OCI-LY7 (cell line): Measurements from ENCODE around the gene PPP2R2B. TPM values are rescaled to one million over a fixed set of nuclear protein-coding genes. Genes with fewer than 3 reads are reported as not detected.

ENCODE experiments used
- BruUV-seq: library from RNA; stranded (reverse); fragments of 400-500 nt; replicated peaks from 2 replicates; lab custom pipeline; 2021; lab: Mats Ljungman, UMichigan
- CTCF ChIA-PET: fragments of 300-600 bp; sonication (Branson Sonifier 250); formaldehyde crosslinking; loops from one replicate; lab custom pipeline; 2022; ENCODE audit warnings: antibody characterized with exemption; ENCODE audit not compliant: unreplicated experiment; lab: Charles Lee
- POLR2A ChIA-PET: fragments of 300-600 bp; sonication (Branson Sonifier 250); formaldehyde crosslinking; loops from one replicate; lab custom pipeline; 2022; ENCODE audit warnings: antibody characterized with exemption; lab: Charles Lee
- DNase-seq: peaks from one replicate; pipeline ENCODE4 v3.0.0-alpha.2; 2015; ENCODE audit warnings: low spot score
- H2AFZ ChIP-seq: fragments of 200-600 bp; sonication (generic), shearing (Covaris generic); 2 replicates; pipeline ENCODE4 v1.6.1; 2014; ENCODE audit warnings: mild to moderate bottlenecking, antibody characterized with exemption, low read length, moderate library complexity
- H3K27ac ChIP-seq: fragments of 200-600 bp; sonication (generic); 2 replicates; pipeline ENCODE4 v1.5.1; 2014; ENCODE audit warnings: mixed run types, low read depth, mild to moderate bottlenecking, moderate library complexity, low read length, inconsistent platforms; ENCODE audit not compliant: poor library complexity, severe bottlenecking
- H3K36me3 ChIP-seq: fragments of 200-600 bp; sonication (generic); 2 replicates; pipeline ENCODE4 v1.6.1; 2014; ENCODE audit warnings: mild to moderate bottlenecking, antibody characterized with exemption, low read length, moderate library complexity, mixed read lengths; ENCODE audit not compliant: insufficient read depth
- H3K4me1 ChIP-seq: fragments of 200-600 bp; sonication (generic); 2 replicates; pipeline ENCODE4 v1.5.1; 2014; ENCODE audit warnings: mild to moderate bottlenecking, low read length; ENCODE audit not compliant: insufficient read depth, poor library complexity, severe bottlenecking
- H3K4me2 ChIP-seq: fragments of 200-600 bp; sonication (generic); 2 replicates; pipeline ENCODE4 v1.6.1; 2014; ENCODE audit warnings: mild to moderate bottlenecking, low read length
- H3K4me3 ChIP-seq: fragments of 200-600 bp; sonication (generic); 2 replicates; pipeline ENCODE4 v1.5.1; 2014; ENCODE audit warnings: mild to moderate bottlenecking, low read depth, low read length; ENCODE audit not compliant: poor library complexity, severe bottlenecking
- H3K79me2 ChIP-seq: fragments of 200-600 bp; sonication (generic); 2 replicates; pipeline ENCODE4 v1.6.1; 2016; ENCODE audit warnings: low read depth, mild to moderate bottlenecking, low read length, moderate library complexity, mixed read lengths; ENCODE audit not compliant: insufficient read depth
- H3K9me2 ChIP-seq: fragments of 200-600 bp; sonication (generic); 2 replicates; pipeline ENCODE4 v1.6.1; 2016; ENCODE audit warnings: mild to moderate bottlenecking, low read length, mixed read lengths; ENCODE audit not compliant: insufficient read depth
- H3K9me3 ChIP-seq: fragments of 200-600 bp; sonication (generic); 2 replicates; pipeline ENCODE4 v1.6.1; 2014; ENCODE audit warnings: mild to moderate bottlenecking, mixed run types, low read length, mixed read lengths
- H4K20me1 ChIP-seq: fragments of 200-600 bp; sonication (generic); 2 replicates; pipeline ENCODE4 v1.6.1; 2014; ENCODE audit warnings: mild to moderate bottlenecking, antibody characterized with exemption, low read length, moderate library complexity, mixed read lengths; ENCODE audit not compliant: insufficient read depth
- EZH2phosphoT487 ChIP-seq: fragments of 200-600 bp; sonication (generic); IDR thresholded peaks from 2 replicates; pipeline ENCODE4 v1.6.1; 2018; ENCODE audit warnings: low read depth, borderline replicate concordance, mild to moderate bottlenecking, mixed run types, antibody characterized with exemption, low read length, moderate library complexity, mixed read lengths
- intact Hi-C: fragments of 100-400 bp; cut with micrococcal nuclease; formaldehyde crosslinking; loops from one replicate; pipeline ENCODE4 v1.10.0; 2022; ENCODE audit not compliant: unreplicated experiment
- total RNA-seq, 2 experiments: library from RNA; depleted of rRNA in 1 of 2; stranded (reverse); fragments of >200 nt in 1 of 2; shearing (Covaris generic) in 1 of 2; gene quantifications; 2 replicates each; pipeline ENCODE4 v1.2.3, GENCODE V29; 2014 to 2022
- TF ChIP-seq, protein P1 (sequence below): fragments of 200-600 bp; sonication (generic); conservative IDR thresholded peaks from 2 replicates; pipeline ENCODE4 v1.5.1; 2014; ENCODE audit warnings: mild to moderate bottlenecking, antibody characterized with exemption, low read length, moderate library complexity, mixed read lengths

The PPP2R2B gene
- total RNA-seq, 2 experiments from 2014 or later: not detected

DNA sequence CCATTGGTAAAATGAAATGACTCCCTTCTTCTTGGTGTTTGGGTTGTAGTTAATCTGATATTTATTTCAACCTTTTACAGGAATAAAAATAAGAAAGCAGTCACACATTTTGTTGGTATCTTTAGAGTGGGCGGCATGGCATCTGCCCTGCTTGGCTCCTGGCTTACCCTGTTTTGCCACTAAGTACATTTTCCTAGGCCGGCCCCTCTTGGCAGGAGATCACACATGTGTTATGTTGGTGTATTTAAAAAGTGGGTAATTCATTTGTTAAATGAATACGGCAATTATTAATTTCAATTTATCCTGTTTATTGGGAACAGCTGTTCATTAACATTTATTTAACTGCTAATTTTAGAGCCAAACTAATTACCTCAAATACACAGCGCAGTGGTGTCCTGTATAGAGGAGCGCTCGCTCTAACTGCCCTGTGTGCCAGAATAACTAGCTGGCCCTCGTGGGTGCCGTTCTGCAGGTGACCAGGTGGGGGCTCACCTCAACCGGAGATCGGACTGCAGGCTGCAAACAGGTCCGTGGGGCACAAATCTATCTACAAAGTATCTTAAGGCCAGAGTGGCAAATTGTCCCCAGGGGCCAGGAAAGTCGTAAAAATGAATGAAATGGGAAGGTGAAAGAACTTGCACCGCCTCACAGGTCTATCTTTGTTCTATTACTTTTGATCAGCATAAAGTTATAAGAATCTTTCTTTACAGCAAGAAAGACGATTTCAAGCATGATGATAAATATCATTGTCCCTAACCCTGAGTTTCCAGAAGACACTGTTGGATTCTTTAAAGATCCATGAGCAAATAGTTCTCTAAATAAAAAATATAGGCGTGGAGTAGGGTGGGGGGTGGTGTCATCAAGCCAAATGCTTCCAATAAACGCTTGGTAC lies 336.4 kb downstream of the PPP2R2B start:
- Histone ChIP-seq H4K20me1 (no peaks in the 10 kb centered on the region), H2AFZ (no peak overlapping the region), H3K4me1 (no peaks in the 10 kb centered on the region), H3K4me3 (no peak overlapping the region), H3K79me2 (no peaks in the 10 kb centered on the region), H3K36me3 (no peaks in the 10 kb centered on the region), H3K27ac (no peak overlapping the region), H3K4me2 (no peak overlapping the region), H3K9me2 (no peaks in the 10 kb centered on the region), H3K9me3 (no peaks in the 10 kb centered on the region)
- BruUV-seq: no TSS peak
- TF ChIP-seq EZH2phosphoT487: no peak
- TF ChIP-seq, protein P1, sequence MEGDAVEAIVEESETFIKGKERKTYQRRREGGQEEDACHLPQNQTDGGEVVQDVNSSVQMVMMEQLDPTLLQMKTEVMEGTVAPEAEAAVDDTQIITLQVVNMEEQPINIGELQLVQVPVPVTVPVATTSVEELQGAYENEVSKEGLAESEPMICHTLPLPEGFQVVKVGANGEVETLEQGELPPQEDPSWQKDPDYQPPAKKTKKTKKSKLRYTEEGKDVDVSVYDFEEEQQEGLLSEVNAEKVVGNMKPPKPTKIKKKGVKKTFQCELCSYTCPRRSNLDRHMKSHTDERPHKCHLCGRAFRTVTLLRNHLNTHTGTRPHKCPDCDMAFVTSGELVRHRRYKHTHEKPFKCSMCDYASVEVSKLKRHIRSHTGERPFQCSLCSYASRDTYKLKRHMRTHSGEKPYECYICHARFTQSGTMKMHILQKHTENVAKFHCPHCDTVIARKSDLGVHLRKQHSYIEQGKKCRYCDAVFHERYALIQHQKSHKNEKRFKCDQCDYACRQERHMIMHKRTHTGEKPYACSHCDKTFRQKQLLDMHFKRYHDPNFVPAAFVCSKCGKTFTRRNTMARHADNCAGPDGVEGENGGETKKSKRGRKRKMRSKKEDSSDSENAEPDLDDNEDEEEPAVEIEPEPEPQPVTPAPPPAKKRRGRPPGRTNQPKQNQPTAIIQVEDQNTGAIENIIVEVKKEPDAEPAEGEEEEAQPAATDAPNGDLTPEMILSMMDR: peak; percentile 93
- DNase-seq: peak; percentile 55
- CTCF ChIA-PET: interaction anchor here (1.2 kb wide), 1 partner anchor 9 kb away, joined by 4 read pairs; no protein-coding TSS in a partner anchor
- intact Hi-C loops: loop anchor here (1.0 to 10.0 kb wide), 2 partner anchors 424 to 653 kb away; no protein-coding TSS in a partner anchor
- POLR2A ChIA-PET: interaction anchor here (0.5 to 0.8 kb wide), 2 partner anchors 22 to 1094 kb away, joined by 3 to 5 read pairs; no protein-coding TSS in a partner anchor

DNA sequence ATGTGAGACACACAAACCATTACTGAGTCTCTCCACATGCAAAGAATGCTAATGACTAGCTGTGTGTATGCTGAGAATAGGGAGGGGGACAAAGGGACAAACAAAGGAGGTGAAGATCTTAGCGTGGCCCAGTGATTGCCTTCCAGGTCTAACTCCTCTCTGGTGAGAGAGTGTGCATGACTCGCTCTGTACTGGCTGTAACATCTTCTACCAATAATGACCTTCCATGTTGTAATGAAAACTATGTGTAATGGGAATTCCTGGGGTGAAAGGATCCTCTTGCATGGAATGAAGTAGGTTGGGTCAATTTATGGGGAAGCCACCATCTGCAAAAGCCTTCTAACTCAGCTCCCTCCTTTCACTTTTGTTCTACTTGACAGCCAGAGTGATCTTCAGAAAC lies 338.1 kb downstream of the PPP2R2B start:
- TF ChIP-seq, protein P1: no peak
- TF ChIP-seq EZH2phosphoT487: no peak
- CTCF ChIA-PET: no interaction called here
- H3K79me2 ChIP-seq: no peaks in the 10 kb centered on the region
- H3K36me3 ChIP-seq: no peaks in the 10 kb centered on the region
- intact Hi-C loops: loop anchor here (10.0 kb wide), 1 partner anchor 654 kb away; no protein-coding TSS in a partner anchor
- BruUV-seq: no TSS peak
- no peak overlapping the region for H3K4me2 ChIP-seq
- DNase-seq: no peak
- no peak overlapping the region for H3K4me3 ChIP-seq
- no peaks in the 10 kb centered on the region for H3K9me3 ChIP-seq
- POLR2A ChIA-PET: interaction anchor here (0.7 kb wide), 1 partner anchor 1413 kb away, joined by 3 read pairs; no protein-coding TSS in a partner anchor
- no peak overlapping the region for H2AFZ ChIP-seq
- H4K20me1 ChIP-seq: no peaks in the 10 kb centered on the region
- no peaks in the 10 kb centered on the region for H3K9me2 ChIP-seq
- H3K27ac ChIP-seq: no peak overlapping the region
- H3K4me1 ChIP-seq: no peaks in the 10 kb centered on the region

DNA sequence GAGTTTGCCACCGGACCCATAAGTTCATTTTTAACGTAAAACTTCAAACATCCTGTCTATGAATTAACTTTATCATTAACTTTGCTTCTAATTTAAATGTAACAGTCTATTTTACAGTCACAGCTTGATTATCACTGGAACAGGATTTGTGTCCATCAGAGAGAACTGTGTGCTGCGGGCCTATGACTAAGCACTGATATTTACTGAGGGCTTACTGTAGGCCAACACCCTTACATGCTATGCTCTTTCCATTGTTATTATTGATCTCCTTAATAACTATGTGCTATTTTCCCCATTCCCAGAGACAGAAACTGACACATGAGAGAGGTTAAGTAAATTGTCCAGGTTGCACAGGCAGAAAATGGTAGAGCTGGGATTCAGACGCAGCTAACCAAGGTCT lies 338.6 kb downstream of the PPP2R2B start:
- no peaks in the 10 kb centered on the region for H3K36me3 ChIP-seq
- no peak overlapping the region for H3K27ac ChIP-seq
- no peaks in the 10 kb centered on the region for H4K20me1 ChIP-seq
- no peaks in the 10 kb centered on the region for H3K4me1 ChIP-seq
- no peak for DNase-seq
- BruUV-seq: no TSS peak
- no peaks in the 10 kb centered on the region for H3K9me3 ChIP-seq
- no peak overlapping the region for H3K4me3 ChIP-seq
- CTCF ChIA-PET: no interaction called here
- POLR2A ChIA-PET: no interaction called here
- no peak for TF ChIP-seq EZH2phosphoT487
- TF ChIP-seq, protein P1: no peak
- H3K9me2 ChIP-seq: no peaks in the 10 kb centered on the region
- intact Hi-C loops: loop anchor here (10.0 kb wide), 1 partner anchor 655 kb away; no protein-coding TSS in a partner anchor
- no peak overlapping the region for H3K4me2 ChIP-seq
- no peak overlapping the region for H2AFZ ChIP-seq
- H3K79me2 ChIP-seq: no peaks in the 10 kb centered on the region
